ENCODE results near the gene MMRN2. TPM values are rescaled to one million over a fixed set of nuclear protein-coding genes. Genes with fewer than 3 reads are reported as not detected.

MMRN2 gene
- polyA plus RNA-seq, 1 donor from 2014 or later, result 0.15 TPM

DNA sequence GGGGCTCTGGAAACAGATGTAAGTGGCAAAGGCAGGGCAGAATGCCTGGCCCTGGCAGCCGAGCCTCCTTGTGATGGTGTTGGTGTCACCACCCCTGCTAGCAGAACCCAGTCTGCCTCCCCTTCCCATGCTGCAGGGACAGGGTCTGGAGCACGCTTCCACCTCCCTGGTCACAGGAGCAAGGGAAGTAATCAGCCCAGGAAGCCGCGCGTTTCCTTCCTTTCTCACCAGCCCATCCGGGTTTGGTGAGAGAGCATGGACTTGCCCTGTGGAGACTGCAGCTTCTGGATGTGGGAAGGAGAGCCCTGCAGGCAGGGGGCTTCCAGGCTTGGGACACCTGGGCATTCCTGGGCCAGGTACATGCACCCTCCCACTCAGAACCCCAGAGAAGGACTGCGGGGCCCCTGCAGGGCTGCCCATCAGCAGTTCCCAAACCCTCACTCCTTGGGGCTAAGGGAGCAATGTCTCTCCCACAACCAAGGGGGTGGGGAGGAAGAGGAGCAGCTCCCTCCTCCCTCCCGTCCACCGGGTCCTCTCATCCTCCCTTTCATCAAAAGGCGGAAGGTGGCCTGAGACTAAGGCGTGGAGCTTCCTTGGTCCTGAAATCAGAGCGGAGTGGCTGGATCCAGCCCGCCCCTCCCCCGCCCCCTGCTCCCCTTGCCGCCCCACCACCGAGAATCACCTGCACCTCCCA, 1.8 kb downstream of the MMRN2 start:
- Histone ChIP-seq H3K4me2 (ENCODE audit: low read length) (no peak overlapping the region), H3K9ac (ENCODE audit: low read length) (no peak overlapping the region), H3K79me2 (replicated peaks; ENCODE audit: insufficient read depth, low read length) (no peaks in the 10 kb centered on the region), H4K20me1 (ENCODE audit: insufficient read depth) (no peaks in the 10 kb centered on the region), H3F3A (ENCODE audit: insufficient read depth, low read length, poor library complexity, severe bottlenecking) (no peaks in the 10 kb centered on the region), H3K27me3 (ENCODE audit: insufficient read depth, low read depth, low read length) (no peaks in the 10 kb centered on the region), H3K9me2 (ENCODE audit: insufficient read depth, low read length) (no peaks in the 10 kb centered on the region), H3K36me3 (ENCODE audit: insufficient read depth, low read length) (no peaks in the 10 kb centered on the region), H2AFZ (ENCODE audit: low read depth, low read length) (no peak overlapping the region), H3K4me3 (ENCODE audit: low read length) (no peak overlapping the region), H3K27ac (ENCODE audit: low read length) (no peak overlapping the region), H3K9me3 (ENCODE audit: low read length) (no peaks in the 10 kb centered on the region)
- TF ChIP-seq, protein P1, sequence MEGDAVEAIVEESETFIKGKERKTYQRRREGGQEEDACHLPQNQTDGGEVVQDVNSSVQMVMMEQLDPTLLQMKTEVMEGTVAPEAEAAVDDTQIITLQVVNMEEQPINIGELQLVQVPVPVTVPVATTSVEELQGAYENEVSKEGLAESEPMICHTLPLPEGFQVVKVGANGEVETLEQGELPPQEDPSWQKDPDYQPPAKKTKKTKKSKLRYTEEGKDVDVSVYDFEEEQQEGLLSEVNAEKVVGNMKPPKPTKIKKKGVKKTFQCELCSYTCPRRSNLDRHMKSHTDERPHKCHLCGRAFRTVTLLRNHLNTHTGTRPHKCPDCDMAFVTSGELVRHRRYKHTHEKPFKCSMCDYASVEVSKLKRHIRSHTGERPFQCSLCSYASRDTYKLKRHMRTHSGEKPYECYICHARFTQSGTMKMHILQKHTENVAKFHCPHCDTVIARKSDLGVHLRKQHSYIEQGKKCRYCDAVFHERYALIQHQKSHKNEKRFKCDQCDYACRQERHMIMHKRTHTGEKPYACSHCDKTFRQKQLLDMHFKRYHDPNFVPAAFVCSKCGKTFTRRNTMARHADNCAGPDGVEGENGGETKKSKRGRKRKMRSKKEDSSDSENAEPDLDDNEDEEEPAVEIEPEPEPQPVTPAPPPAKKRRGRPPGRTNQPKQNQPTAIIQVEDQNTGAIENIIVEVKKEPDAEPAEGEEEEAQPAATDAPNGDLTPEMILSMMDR (IDR thresholded peaks at IDR 0.05; ENCODE audit: poor library complexity, severe bottlenecking), result no peak
- no peak for TF ChIP-seq EP300 (conservative IDR thresholded peaks at IDR 0.05; ENCODE audit: poor library complexity, severe bottlenecking)
- TF ChIP-seq TAF1 (IDR thresholded peaks at IDR 0.05; ENCODE audit: low read depth), result no peak
- no peak for TF ChIP-seq POLR2AphosphoS5 (IDR thresholded peaks at IDR 0.05)
- no peak for TF ChIP-seq EZH2 (IDR thresholded peaks at IDR 0.05; ENCODE audit: borderline replicate concordance, insufficient read depth, low read length, poor library complexity, severe bottlenecking)
- TF ChIP-seq SMC3 (conservative IDR thresholded peaks at IDR 0.05; ENCODE audit: poor library complexity), result no peak

DNA sequence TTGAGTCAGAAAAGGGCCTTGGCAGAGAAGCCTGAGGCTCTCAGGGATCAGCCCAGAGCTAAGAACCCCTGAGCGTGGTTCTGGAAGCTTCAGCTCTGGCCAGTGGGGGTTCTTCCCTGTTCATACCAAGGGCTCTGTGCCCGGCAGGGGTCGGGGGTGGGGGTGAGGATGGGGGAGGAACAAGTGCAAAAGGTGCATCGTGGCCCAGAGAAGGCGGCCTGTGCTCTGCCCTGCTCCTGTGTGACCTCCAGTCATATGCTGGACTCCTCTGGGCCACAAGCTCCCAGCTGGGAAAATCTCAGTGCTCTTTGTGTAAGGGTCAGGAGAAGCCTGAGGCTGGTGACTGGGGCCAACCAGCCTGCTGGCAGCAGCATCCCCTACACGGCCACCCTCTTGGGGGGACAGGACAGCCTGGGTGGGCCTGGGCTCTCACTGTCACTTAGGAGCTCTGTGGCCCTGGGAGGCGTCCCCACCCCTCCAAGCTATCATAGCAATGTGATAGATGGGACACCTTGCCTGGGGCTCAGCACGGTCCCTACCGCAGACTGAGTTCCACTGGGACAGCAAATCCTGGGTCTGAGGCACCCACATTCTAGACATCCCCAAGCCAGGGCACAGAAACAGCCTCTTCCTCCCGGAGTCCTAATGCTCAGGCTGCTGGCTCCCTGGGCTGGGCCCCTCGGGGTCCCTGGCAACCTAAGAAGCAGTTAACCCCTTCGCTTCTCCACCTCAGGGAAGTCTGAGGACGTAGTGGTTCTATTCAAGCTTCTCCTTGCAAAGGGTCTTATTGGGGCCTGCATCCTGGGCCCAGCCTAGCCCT, 2.5 kb downstream of the MMRN2 start:
- Histone ChIP-seq H2AFZ (ENCODE audit: low read depth, low read length) (no peak overlapping the region), H3K9me3 (ENCODE audit: low read length) (no peaks in the 10 kb centered on the region)

More for the DNA sequence above, 2.5 kb downstream of the MMRN2 start:
- H3K9me2 ChIP-seq (ENCODE audit: insufficient read depth, low read length), result no peaks in the 10 kb centered on the region
- TF ChIP-seq TAF1 (IDR thresholded peaks at IDR 0.05; ENCODE audit: low read depth), result no peak
- TF ChIP-seq EP300 (conservative IDR thresholded peaks at IDR 0.05; ENCODE audit: poor library complexity, severe bottlenecking), result no peak
- TF ChIP-seq, protein P2, sequence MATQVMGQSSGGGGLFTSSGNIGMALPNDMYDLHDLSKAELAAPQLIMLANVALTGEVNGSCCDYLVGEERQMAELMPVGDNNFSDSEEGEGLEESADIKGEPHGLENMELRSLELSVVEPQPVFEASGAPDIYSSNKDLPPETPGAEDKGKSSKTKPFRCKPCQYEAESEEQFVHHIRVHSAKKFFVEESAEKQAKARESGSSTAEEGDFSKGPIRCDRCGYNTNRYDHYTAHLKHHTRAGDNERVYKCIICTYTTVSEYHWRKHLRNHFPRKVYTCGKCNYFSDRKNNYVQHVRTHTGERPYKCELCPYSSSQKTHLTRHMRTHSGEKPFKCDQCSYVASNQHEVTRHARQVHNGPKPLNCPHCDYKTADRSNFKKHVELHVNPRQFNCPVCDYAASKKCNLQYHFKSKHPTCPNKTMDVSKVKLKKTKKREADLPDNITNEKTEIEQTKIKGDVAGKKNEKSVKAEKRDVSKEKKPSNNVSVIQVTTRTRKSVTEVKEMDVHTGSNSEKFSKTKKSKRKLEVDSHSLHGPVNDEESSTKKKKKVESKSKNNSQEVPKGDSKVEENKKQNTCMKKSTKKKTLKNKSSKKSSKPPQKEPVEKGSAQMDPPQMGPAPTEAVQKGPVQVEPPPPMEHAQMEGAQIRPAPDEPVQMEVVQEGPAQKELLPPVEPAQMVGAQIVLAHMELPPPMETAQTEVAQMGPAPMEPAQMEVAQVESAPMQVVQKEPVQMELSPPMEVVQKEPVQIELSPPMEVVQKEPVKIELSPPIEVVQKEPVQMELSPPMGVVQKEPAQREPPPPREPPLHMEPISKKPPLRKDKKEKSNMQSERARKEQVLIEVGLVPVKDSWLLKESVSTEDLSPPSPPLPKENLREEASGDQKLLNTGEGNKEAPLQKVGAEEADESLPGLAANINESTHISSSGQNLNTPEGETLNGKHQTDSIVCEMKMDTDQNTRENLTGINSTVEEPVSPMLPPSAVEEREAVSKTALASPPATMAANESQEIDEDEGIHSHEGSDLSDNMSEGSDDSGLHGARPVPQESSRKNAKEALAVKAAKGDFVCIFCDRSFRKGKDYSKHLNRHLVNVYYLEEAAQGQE (IDR thresholded peaks at IDR 0.05; ENCODE audit: borderline replicate concordance), result no peak
- no peak for TF ChIP-seq RAD21 (conservative IDR thresholded peaks at IDR 0.05)
- TF ChIP-seq EZH2 (IDR thresholded peaks at IDR 0.05; ENCODE audit: borderline replicate concordance, insufficient read depth, low read length, poor library complexity, severe bottlenecking), result no peak
- TF ChIP-seq SMC3 (conservative IDR thresholded peaks at IDR 0.05; ENCODE audit: poor library complexity), result no peak
- TF ChIP-seq POLR2AphosphoS5 (IDR thresholded peaks at IDR 0.05), result no peak
- H3F3A ChIP-seq (ENCODE audit: insufficient read depth, low read length, poor library complexity, severe bottlenecking), result no peaks in the 10 kb centered on the region
- H3K4me2 ChIP-seq (ENCODE audit: low read length), result no peak overlapping the region
- peak overlapping the region; percentile 15 for H3K4me3 ChIP-seq (ENCODE audit: low read length)
- H3K9ac ChIP-seq (ENCODE audit: low read length), result peak overlapping the region; percentile 12
- no peaks in the 10 kb centered on the region for H3K36me3 ChIP-seq (ENCODE audit: insufficient read depth, low read length)
- H3K27me3 ChIP-seq (ENCODE audit: insufficient read depth, low read depth, low read length), result no peaks in the 10 kb centered on the region
- no peaks in the 10 kb centered on the region for H4K20me1 ChIP-seq (ENCODE audit: insufficient read depth)
- peak overlapping the region; percentile 37 for H3K27ac ChIP-seq (ENCODE audit: low read length)
- no peaks in the 10 kb centered on the region for H3K79me2 ChIP-seq (replicated peaks; ENCODE audit: insufficient read depth, low read length)
